ENCODE data around the gene PCDHGB1.
"Not testable (repeated sequence)": the region's sequence is repeated elsewhere in the genome, so short reads cannot be mapped to it uniquely, and the experiment has no call there.

The PCDHGB1 gene

GRCh38 chr5:141349917-141350619 lies at the start of gene PCDHGB1:
Gene PCDHGB1 (plus strand): TSS chr5:141350099. CDS start chr5:141350261, 162 bp downstream.
- DNase-seq (ENCODE audit: insufficient read length, low spot score) (no peak), FAIRE-seq (no peak)

GRCh38 chr5:141303756-141304155 lies 46.1 kb upstream of the PCDHGB1 start, which contains the start of gene SLC25A2:
Gene SLC25A2 (minus strand): TSS chr5:141304049. CDS start chr5:141303865, 184 bp downstream.
- FAIRE-seq (no peak), DNase-seq (ENCODE audit: insufficient read length, low spot score) (no peak)

- FAIRE-seq (no peak), DNase-seq (ENCODE audit: insufficient read length, low spot score) (no peak)
These were observed 43.3 kb upstream of the PCDHGB1 start for GRCh38 chr5:141306630-141307029.

GRCh38 chr5:141313711-141314110 lies 36.2 kb upstream of the PCDHGB1 start:
- FAIRE-seq: no peak
- no peak for DNase-seq (ENCODE audit: insufficient read length, low spot score)

- not testable (repeated sequence) for FAIRE-seq
These were observed 32.9 kb upstream of the PCDHGB1 start for GRCh38 chr5:141316963-141317362.

GRCh38 chr5:141319202-141319601 lies 30.7 kb upstream of the PCDHGB1 start:
- DNase-seq (ENCODE audit: insufficient read length, low spot score) (no peak), FAIRE-seq (no peak)

More at GRCh38 chr5:141316963-141317362, 32.9 kb upstream of the PCDHGB1 start:
- not testable (repeated sequence) for DNase-seq (ENCODE audit: insufficient read length, low spot score)

GRCh38 chr5:141319699-141320098 lies 30.2 kb upstream of the PCDHGB1 start:
- FAIRE-seq: no peak
- DNase-seq (ENCODE audit: insufficient read length, low spot score): no peak

- DNase-seq (ENCODE audit: insufficient read length, low spot score): peak; percentile 81
- FAIRE-seq: peak; percentile 84
These were observed 29.4 kb upstream of the PCDHGB1 start, which contains the start of gene TAF7 for GRCh38 chr5:141320225-141321169. Gene TAF7 (minus strand): TSS chr5:141320784. CDS start chr5:141320044, 740 bp downstream.

GRCh38 chr5:141322261-141322660 lies 27.6 kb upstream of the PCDHGB1 start:
- DNase-seq (ENCODE audit: insufficient read length, low spot score): no peak
- no peak for FAIRE-seq

GRCh38 chr5:141326088-141326854 lies 23.6 kb upstream of the PCDHGB1 start:
- DNase-seq (ENCODE audit: insufficient read length, low spot score) (no peak), FAIRE-seq (no peak)

- DNase-seq (ENCODE audit: insufficient read length, low spot score) (no peak), FAIRE-seq (no peak)
These were observed 21.7 kb upstream of the PCDHGB1 start for GRCh38 chr5:141328231-141328630.

- peak; percentile 73 for DNase-seq (ENCODE audit: insufficient read length, low spot score)
- no peak for FAIRE-seq
These were observed 19.4 kb upstream of the PCDHGB1 start, which contains the start of gene PCDHGA1 for GRCh38 chr5:141330299-141331080. Gene PCDHGA1 (plus strand): TSS chr5:141330514.

GRCh38 chr5:141332571-141332970 lies 17.3 kb upstream of the PCDHGB1 start:
- DNase-seq (ENCODE audit: insufficient read length, low spot score); FAIRE-seq: not testable (repeated sequence)

GRCh38 chr5:141338538-141339306 lies 11.2 kb upstream of the PCDHGB1 start, which contains the start of gene PCDHGA2:
Gene PCDHGA2 (plus strand): TSS chr5:141338760.
- DNase-seq (ENCODE audit: insufficient read length, low spot score) (no peak), FAIRE-seq (no peak)

- DNase-seq (ENCODE audit: insufficient read length, low spot score); FAIRE-seq: not testable (repeated sequence)
These were observed 9.0 kb upstream of the PCDHGB1 start for GRCh38 chr5:141340781-141341354.

GRCh38 chr5:141342773-141343172 lies 7.1 kb upstream of the PCDHGB1 start:
- FAIRE-seq (no peak), DNase-seq (ENCODE audit: insufficient read length, low spot score) (no peak)

GRCh38 chr5:141343242-141343952 lies 6.5 kb upstream of the PCDHGB1 start, which contains the start of gene PCDHGA3:
Gene PCDHGA3 (plus strand): TSS chr5:141343829. CDS start chr5:141344034, 205 bp downstream.
- FAIRE-seq: no peak
- DNase-seq (ENCODE audit: insufficient read length, low spot score): no peak

All from HTR-8/SVneo (cell line).